Keratinocyte (primary cell): ENCODE data around the gene INHA. TPM values are rescaled to one million over a fixed set of nuclear protein-coding genes. Genes with fewer than 3 reads are reported as not detected.

ENCODE experiments used
- DNase-seq: peaks from one replicate; pipeline ENCODE4 v3.0.0-alpha.2; 2011; ENCODE audit warnings: low read depth, missing footprints, low spot score
- FAIRE-seq: peaks from 2 replicates; lab custom pipeline; 2011; peaks lifted over from hg19 to GRCh38; lab: Jason Lieb, UNC
- H2AFZ ChIP-seq: 2 replicates; pipeline ENCODE4 v1.6.0; 2012; ENCODE audit warnings: low read length, control low read depth, inconsistent platforms; ENCODE audit not compliant: control insufficient read depth
- H3K27ac ChIP-seq: 2 replicates; pipeline ENCODE4 v1.5.1; 2011; ENCODE audit warnings: low read length; ENCODE audit not compliant: control insufficient read depth, insufficient read depth
- H3K27me3 ChIP-seq: 3 replicates; pipeline ENCODE4 v1.6.0; 2011; ENCODE audit warnings: low read length; ENCODE audit not compliant: control insufficient read depth, insufficient read depth; ENCODE audit errors: extremely low read depth
- H3K36me3 ChIP-seq, 2 experiments: 2 replicates in 1 of 2; 3 replicates in 1 of 2; pipeline ENCODE4 v1.5.1; 2011; ENCODE audit warnings: low read length in 2 of 2, mild to moderate bottlenecking in 1 of 2; ENCODE audit not compliant: control insufficient read depth in 2 of 2, insufficient read depth in 2 of 2; ENCODE audit errors: extremely low read depth in 1 of 2
- H3K4me1 ChIP-seq: 3 replicates; pipeline ENCODE4 v1.5.1; 2011; ENCODE audit warnings: low read length; ENCODE audit not compliant: control insufficient read depth, insufficient read depth; ENCODE audit errors: extremely low read depth
- H3K4me2 ChIP-seq: 3 replicates; pipeline ENCODE4 v1.6.0; 2011; ENCODE audit warnings: low read depth, low read length; ENCODE audit not compliant: control insufficient read depth, insufficient read depth; ENCODE audit errors: extremely low read depth
- H3K4me3 ChIP-seq, 3 experiments: fragments of 200-600 bp in 1 of 3; sonication (generic) in 1 of 3; 2 replicates in 2 of 3; 3 replicates in 1 of 3; pipeline ENCODE4 v1.5.1; 2011 to 2016; ENCODE audit warnings: low read length in 3 of 3, mild to moderate bottlenecking in 3 of 3, control low read depth in 2 of 3, inconsistent platforms in 1 of 3, low read depth in 1 of 3, mixed read lengths in 1 of 3, mixed run types in 1 of 3, moderate library complexity in 1 of 3; ENCODE audit not compliant: control insufficient read depth in 2 of 3, insufficient read depth in 2 of 3; ENCODE audit errors: extremely low read depth in 1 of 3
- H3K79me2 ChIP-seq: 2 replicates; pipeline ENCODE4 v1.6.0; 2012; ENCODE audit warnings: low read length; ENCODE audit not compliant: control insufficient read depth, insufficient read depth
- H3K9ac ChIP-seq: 3 replicates; pipeline ENCODE4 v1.6.0; 2011; ENCODE audit warnings: low read length; ENCODE audit not compliant: control insufficient read depth, insufficient read depth; ENCODE audit errors: extremely low read depth
- H3K9me1 ChIP-seq: 3 replicates; pipeline ENCODE4 v1.6.0; 2011; ENCODE audit warnings: low read length; ENCODE audit not compliant: control insufficient read depth, insufficient read depth; ENCODE audit errors: extremely low read depth
- H3K9me3 ChIP-seq: 2 replicates; pipeline ENCODE4 v1.5.1; 2012; ENCODE audit warnings: low read depth, low read length; ENCODE audit not compliant: control insufficient read depth
- H4K20me1 ChIP-seq: 3 replicates; pipeline ENCODE4 v1.6.0; 2011; ENCODE audit warnings: low read length; ENCODE audit not compliant: control insufficient read depth, insufficient read depth; ENCODE audit errors: extremely low read depth
- CTCF ChIP-seq, 3 experiments: IDR thresholded peaks in 1 of 3; conservative IDR thresholded peaks in 1 of 3; optimal IDR thresholded peaks in 1 of 3; 2 replicates in 2 of 3; 3 replicates in 1 of 3; pipeline versions ENCODE3 to v1.5.1; 2011; ENCODE audit warnings: low read length in 3 of 3, mild to moderate bottlenecking in 3 of 3, moderate library complexity in 2 of 3, control low read depth in 1 of 3, inconsistent platforms in 1 of 3; ENCODE audit not compliant: insufficient read depth in 2 of 3; ENCODE audit errors: extremely low read depth in 1 of 3
- EZH2 ChIP-seq: IDR thresholded peaks from one replicate; pipeline ENCODE4 v1.6.1; 2012; ENCODE audit warnings: inconsistent platforms, mild to moderate bottlenecking, low read length, moderate library complexity
- dilution Hi-C: fragments of 300-500 bp; cut with MboI; formaldehyde crosslinking; loops from one replicate; pipeline ENCODE4 v1.7.0; 2020; ENCODE audit warnings: low sequenced_read_pairs; ENCODE audit not compliant: extremely low pct_ligation_motif_present
- polyA plus RNA-seq, 5 experiments: library from polyadenylated mRNA; depleted of rRNA in 3 of 5; stranded (reverse) in 3 of 5; stranded (forward) in 1 of 5; unstranded in 1 of 5; fragments of >200 nt; gene quantifications; 1 replicate in 1 of 5; 2 replicates in 3 of 5; 3 replicates in 1 of 5; pipeline versions ENCODE4 v1.2.1 to v1.2.3, GENCODE V29; 2011 to 2012; ENCODE audit warnings: missing spikeins in 2 of 5, low read depth in 1 of 5, low replicate concordance in 1 of 5

Gene INHA
- polyA plus RNA-seq, 1 donor (not counting 4 experiments of a cell fraction or from before 2014, with no cell fraction given): 0.18 TPM

GRCh38 chr2:219613461-219614070 lies 41.5 kb downstream of the INHA start:
- TF ChIP-seq CTCF (optimal IDR thresholded peaks at IDR 0.05 in 1 of 3, IDR thresholded peaks at IDR 0.05 in 1 of 3, conservative IDR thresholded peaks at IDR 0.05 in 1 of 3; ENCODE audit: extremely low read depth in 1 of 3, insufficient read depth in 2 of 3, low read length in 3 of 3): no peak
- no peak for TF ChIP-seq EZH2

GRCh38 chr2:219614076-219614860 lies 42.2 kb downstream of the INHA start:
- Histone ChIP-seq H3K9me1 (no peaks in the 10 kb centered on the region), H3K9ac (no peak overlapping the region), H3K4me2 (no peak overlapping the region), H4K20me1 (no peaks in the 10 kb centered on the region), H3K4me3 (no peak overlapping the region), H2AFZ (no peak overlapping the region), H3K79me2 (no peaks in the 10 kb centered on the region), H3K4me1 (no peaks in the 10 kb centered on the region), H3K27ac (no peak overlapping the region), H3K36me3 (peaks cover 14 to 33% of the 10 kb centered on the region in 2 experiments), H3K27me3 (no peaks in the 10 kb centered on the region), H3K9me3 (no peaks in the 10 kb centered on the region)
- DNase-seq: no peak
- TF ChIP-seq EZH2 (no peak), CTCF (optimal IDR thresholded peaks at IDR 0.05 in 1 of 3, IDR thresholded peaks at IDR 0.05 in 1 of 3, conservative IDR thresholded peaks at IDR 0.05 in 1 of 3; ENCODE audit: extremely low read depth in 1 of 3, insufficient read depth in 2 of 3, low read length in 3 of 3) (no peak)
- dilution Hi-C loops: no loop called here
- no peak for FAIRE-seq

More at GRCh38 chr2:219613461-219614070, 41.5 kb downstream of the INHA start:
- no peaks in the 10 kb centered on the region for H3K27me3 ChIP-seq
- no peaks in the 10 kb centered on the region for H3K9me1 ChIP-seq
- H3K4me2 ChIP-seq: no peak overlapping the region
- dilution Hi-C loops: no loop called here
- H4K20me1 ChIP-seq: no peaks in the 10 kb centered on the region
- H3K9me3 ChIP-seq: no peaks in the 10 kb centered on the region
- H3K79me2 ChIP-seq: no peaks in the 10 kb centered on the region
- peaks cover 14 to 36% of the 10 kb centered on the region in 2 experiments for H3K36me3 ChIP-seq
- FAIRE-seq: no peak
- H3K4me1 ChIP-seq: no peaks in the 10 kb centered on the region
- no peak overlapping the region for H3K9ac ChIP-seq
- no peak overlapping the region for H3K4me3 ChIP-seq
- H2AFZ ChIP-seq: no peak overlapping the region
- no peak for DNase-seq
- no peak overlapping the region for H3K27ac ChIP-seq
